ENCODE results near the gene CBR1.
"Not testable (repeated sequence)": the region's sequence is repeated elsewhere in the genome, so short reads cannot be mapped to it uniquely, and the experiment has no call there.

CBR1 gene

DNA sequence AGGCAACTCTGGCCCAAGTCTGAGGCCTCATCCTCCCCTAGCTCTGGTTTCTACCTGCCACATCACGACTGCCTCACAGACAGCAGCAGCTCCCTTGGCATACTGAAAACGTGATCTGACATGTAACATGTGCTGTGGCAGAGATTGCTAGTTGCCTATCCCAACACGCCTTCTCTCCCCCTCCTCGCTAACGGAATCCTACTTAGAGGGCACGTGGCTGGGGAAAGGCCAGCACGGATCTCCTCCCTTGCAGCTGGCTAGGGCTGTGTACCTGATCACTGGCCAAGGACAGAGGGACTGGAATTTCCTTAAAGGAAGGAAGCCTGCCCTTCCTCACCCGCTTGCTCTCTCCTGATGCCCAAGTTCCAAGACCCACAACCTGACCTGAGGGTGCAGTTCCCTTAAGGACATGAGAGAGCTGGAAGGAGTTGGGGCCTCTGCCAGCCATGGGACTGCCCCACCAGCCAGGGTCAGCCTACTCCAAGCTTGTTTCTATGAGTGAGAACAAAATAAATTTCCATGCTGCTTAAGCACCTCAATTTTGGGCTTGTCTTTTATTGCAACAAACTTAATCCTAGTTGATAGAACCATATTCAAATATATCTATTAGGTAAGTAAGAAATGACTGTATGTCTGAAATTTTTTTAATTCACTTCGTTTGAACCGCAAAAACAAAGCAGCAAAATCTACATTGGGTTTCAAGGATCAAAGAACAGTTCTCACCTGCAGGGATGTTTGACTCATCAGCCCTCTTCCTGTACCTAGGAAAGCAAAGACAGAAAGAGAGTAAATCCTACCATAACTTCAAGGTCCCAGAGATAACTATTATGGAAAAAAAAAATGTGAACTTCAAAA lies 16.7 kb upstream of the CBR1 start:
- no peak for DNase-seq

DNA sequence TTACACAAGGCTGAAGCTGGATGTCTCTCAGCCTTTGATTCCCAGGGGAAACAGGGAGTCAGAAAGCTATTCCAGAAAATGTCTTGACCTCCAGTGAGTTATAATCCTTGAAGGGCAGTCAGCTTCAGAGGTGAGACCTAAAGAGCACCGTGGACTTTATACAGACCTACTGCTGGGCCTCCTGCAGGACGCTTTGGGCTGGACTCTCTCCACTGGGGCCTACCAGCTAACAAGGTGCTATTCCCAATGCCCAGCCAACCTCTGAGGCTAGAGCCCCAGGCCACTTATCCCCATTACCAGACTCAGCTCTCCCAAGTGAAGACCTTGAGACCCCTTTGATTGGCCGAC lies 16.1 kb upstream of the CBR1 start:
- DNase-seq, result no peak

GRCh38 chr21:36055551-36055950 lies 14.3 kb upstream of the CBR1 start:
- DNase-seq, result no peak

DNA sequence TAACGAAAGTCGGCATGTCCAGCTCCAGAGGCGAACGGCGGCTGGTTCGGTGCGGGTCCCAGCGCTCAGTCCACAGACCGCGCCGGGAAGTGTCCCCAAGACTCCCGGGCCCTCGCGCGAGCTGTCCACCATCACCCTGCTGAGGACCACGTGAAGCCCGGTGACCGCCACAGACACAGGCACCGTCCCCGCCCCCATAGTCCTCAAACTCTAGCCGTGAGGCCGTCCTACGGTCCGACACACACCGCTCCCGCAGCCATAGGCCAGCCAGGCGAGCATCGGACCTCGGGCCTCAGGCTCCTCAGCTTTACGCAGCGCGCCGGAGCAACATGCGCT lies 10.0 kb upstream of the CBR1 start:
- peak in 1 of 2 experiments; percentile 52 for DNase-seq

- DNase-seq, result peak; percentile 85 to 86
Observed at GRCh38 chr21:36060159-36060921, 9.5 kb upstream of the CBR1 start, which contains the start of gene SETD4. Gene SETD4 (minus strand): TSS chr21:36060526. CDS start chr21:36058888, 1,638 bp downstream.

DNA sequence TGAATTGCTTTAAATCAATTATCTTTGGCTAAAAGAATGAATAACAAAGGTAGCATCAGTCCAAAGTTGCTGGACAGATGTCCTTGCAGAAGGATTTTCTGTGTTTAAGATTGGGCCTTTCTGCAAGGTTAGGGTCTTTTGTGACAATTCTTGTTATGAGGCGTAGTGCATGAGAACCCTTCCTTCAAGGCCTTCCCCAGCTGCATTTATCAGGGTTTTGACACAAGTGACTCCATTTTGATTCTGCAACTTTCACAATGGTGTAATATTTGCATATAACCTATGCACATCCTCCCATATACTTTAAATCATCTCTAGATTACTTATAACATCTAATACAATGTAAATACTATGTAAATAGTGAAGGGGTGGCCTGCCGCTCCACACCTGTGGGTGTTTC lies 8.4 kb upstream of the CBR1 start:
- DNase-seq, result no peak

DNA sequence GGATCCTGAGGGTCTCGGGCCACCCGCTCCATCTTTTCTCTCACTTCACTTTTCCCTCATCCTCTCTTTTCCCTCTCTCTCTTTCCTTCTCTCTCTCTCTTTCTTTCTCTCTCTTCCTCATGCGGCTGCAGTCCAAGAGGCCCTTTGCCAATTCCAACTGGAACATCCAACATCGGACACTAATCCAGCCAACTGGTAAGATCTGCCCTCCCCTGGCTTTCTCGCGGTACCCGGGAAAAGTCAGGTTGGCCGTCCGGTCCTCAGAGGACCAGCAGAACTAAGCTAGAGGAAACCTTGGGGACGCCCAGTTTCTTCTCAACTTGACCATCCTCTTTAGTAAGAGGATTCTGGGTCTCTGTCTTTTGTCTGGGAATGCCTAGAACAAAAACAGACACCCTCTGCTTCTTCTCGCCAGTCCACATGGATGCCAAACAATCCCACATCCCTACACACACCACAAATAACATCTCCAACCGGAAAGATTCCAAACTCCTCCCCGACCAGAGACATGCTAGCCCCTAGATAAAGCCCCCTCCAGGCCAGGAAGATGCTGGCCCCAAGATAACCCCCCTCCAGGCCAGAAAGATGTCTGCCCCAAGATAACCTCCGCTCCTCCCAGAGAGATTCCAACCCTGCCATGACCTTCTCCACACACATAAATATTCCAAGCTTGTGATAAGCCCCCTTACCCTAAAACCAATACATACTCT lies 6.3 kb upstream of the CBR1 start:
- DNase-seq, result no peak

- DNase-seq, result no peak
Observed at GRCh38 chr21:36064085-36064460, 5.8 kb upstream of the CBR1 start.

DNA sequence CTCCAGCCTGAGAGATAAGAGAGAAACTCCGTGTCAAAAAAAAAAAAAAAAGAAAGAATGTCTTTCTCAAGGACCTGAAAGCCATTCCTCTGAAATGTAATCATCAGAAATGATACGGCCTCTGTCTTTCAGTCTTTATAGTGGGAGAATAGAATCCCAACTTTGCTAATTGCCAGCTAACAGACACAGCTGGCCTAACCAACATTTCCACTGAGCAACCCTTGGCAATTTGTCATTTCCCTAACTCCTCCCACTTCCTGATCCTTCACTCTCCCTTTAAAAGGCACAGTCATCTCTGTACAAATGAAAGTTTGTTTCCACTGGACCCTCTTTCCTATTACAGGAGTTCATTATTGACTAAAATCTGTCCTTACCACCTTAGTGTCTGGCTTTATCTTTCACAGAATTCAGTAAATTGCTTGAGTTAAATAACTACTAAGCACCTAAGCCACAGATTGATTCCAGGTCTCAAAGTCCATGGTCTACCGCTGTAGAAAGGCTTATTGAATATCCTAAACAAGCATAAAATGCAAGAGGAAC lies 4.3 kb upstream of the CBR1 start:
- DNase-seq, result no peak

DNA sequence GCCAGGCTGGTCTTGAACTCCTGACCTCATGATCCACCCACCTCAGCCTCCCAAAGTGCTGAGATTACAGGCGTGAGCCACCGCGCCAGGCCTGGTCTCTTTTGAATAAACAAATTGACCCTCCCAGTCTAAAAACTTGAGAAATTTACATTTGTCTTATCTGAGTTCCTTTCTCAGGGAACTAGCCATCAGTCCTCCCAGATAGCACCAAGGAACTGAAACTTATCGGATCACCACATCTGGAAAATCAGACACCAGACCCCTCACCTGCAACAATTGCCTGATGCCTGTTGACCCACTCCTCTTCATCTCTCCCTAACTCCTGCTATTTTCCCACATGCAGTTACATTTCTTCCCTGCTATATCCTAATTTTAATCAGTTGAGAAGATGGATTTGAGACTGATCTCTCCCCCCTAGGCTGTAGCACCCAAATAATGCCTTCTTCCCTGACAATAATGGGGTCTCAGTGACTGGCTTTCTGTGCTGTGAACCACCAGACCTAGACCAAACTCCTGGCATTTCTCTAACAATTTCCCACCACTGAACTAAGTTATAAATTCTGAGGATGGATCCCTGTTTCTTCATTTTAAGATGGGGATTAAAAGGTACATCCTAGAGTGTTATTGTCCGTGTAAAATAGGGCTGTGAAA lies 951 bp upstream of the CBR1 start:
- no peak for DNase-seq

DNA sequence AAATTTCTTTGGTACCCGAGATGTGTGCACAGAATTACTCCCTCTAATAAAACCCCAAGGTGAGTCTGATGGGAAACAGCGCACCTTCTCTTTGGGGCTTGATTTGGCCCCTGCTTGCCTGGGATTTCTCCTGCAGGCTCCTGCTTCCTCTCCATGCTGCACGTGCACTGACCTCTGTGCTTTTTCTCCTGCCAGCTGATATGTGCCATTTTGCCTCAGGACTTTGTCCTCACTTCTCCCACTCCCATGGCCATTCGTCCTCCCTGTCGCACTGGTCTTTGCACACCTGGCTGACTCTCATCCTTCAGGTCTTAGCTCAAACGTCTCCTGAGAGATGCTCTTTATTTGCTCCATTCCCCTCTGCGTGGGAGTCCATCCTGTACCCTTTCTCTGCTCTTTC lies 1.2 kb downstream of the CBR1 start:
- DNase-seq, result no peak

DNA sequence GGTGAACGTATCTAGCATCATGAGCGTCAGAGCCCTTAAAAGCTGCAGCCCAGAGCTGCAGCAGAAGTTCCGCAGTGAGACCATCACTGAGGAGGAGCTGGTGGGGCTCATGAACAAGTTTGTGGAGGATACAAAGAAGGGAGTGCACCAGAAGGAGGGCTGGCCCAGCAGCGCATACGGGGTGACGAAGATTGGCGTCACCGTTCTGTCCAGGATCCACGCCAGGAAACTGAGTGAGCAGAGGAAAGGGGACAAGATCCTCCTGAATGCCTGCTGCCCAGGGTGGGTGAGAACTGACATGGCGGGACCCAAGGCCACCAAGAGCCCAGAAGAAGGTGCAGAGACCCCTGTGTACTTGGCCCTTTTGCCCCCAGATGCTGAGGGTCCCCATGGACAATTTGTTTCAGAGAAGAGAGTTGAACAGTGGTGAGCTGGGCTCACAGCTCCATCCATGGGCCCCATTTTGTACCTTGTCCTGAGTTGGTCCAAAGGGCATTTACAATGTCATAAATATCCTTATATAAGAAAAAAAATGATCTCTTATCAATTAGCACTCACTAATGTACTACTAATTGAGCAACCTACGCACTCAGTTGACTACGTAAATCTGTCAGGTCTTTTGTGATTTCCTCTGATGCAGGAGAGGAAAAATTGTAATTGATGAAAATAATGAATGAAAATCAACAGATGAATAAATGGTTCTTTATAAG lies 2.8 kb downstream of the CBR1 start:
- DNase-seq, result no peak

- no peak for DNase-seq
Observed at GRCh38 chr21:36073181-36073580, 3.4 kb downstream of the CBR1 start.

DNA sequence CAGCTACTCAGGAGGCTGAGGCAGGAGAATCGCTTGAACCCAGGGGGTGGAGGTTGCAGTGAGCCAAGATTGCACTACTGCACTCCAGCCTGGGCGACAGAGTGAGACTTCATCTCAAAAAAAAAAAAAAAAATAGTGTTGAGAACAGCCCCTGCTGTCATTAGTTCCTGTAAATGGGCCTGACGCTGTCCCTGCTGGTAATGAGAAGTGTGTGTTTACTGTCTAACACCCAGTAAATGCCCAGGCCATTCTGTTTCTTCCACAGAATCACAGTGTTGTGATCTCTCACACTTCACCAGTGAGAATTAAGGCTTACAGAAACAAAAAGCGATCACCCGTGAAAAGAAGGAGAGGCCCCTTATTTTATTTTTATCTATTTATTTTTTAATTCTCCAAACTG lies 4.1 kb downstream of the CBR1 start:
- not testable (repeated sequence) for DNase-seq

GRCh38 chr21:36075171-36075570 lies 5.3 kb downstream of the CBR1 start:
- no peak for DNase-seq

- DNase-seq, result no peak
Observed at GRCh38 chr21:36075953-36076352, 6.1 kb downstream of the CBR1 start.

- DNase-seq, result no peak
Observed at GRCh38 chr21:36076878-36077655, 7.2 kb downstream of the CBR1 start.

GRCh38 chr21:36077758-36078157 lies 7.9 kb downstream of the CBR1 start:
- DNase-seq, result no peak

DNA sequence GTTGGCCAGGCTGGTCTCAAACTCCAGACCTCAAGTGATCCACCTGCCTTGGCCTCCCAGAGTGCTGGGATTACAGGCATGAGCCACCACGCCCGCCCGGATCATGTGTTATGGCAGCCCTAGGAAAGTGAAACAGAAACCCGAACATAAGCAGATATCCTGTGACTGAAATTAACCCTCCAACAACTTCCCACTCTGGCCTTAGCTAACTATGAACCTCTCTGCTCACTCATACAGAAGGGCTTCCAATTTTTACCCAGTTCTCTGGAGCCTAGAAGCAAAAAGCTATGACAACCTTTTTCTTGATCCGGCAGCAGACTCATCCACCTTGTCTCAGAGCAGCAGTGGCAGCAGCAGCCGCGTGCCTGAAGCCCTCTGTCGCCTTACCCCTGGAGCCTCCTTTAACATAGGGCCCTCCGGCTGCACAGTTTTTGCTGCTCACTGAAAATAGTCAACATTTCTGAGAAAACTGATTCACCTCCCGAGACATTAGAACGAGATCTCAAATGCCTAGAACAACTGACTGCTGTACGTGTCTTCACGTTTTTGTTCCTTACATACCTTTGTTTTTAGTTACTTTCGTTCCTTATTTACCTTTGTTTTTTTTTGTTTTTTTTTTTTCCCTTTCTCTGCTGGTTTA lies 9.3 kb downstream of the CBR1 start:
- DNase-seq, result no peak

DNA sequence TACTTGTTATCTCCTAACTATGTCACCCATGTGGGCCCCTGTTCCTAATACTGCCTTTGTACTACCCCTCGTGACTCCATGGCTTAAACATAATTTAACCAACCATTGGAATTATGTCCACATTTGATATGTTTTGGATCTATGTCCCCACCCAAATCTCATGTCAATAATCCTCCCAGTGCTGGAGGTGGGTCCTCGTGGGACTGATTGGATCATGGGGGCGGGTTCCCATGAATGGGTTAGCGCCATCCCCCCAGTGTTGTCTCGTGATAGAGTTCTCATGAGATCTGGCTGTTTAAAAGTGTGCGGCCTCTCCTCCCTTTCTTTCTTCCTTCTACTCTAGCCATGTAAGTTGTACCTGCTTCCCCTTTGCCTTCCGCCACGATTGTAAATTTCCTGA lies 9.8 kb downstream of the CBR1 start:
- DNase-seq, result no peak

DNA sequence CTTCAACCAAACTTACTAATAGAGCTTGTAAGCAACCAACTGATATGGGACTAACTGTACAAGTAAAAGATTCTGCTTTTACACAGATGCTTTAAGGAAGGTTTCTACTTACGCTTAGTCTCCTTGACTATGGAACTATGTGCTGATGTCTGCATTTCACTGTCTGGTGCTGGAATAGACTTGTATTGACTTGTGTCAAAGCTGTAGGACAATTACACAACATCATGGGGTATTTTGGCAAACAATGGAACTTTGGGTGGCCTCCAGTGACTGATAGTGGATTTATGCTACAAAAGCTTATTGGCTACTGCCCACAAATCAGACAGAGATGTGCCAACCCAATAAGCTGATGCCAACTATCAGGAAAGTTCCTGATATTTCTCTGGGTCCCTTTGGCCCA lies 10.6 kb downstream of the CBR1 start:
- DNase-seq, result no peak

All from SHP77 (cell line).